ENCODE measurements around the gene C16orf96. TPM values are rescaled to one million over a fixed set of nuclear protein-coding genes. Genes with fewer than 3 reads are reported as not detected.

Gene C16orf96
- polyA plus RNA-seq, 2 of the 4 experiments (the other 2 are of a cell fraction), result 0.01 to 0.03 TPM

- TF ChIP-seq MAX (IDR thresholded peaks at IDR 0.05) (peak; percentile 94), E2F6 (IDR thresholded peaks at IDR 0.05; ENCODE audit: borderline replicate concordance, low read depth) (peak; percentile 96), ZNF302 (CRISPR knock-in tag; IDR thresholded peaks at IDR 0.05) (no peak), POLR2AphosphoS2 (conservative IDR thresholded peaks at IDR 0.05; ENCODE audit: low read length) (no peak), EHF (CRISPR knock-in tag; IDR thresholded peaks at IDR 0.05) (peak; percentile 59; the same call in 1 of the 2 replicates), CTCF (IDR thresholded peaks at IDR 0.05) (peak; percentile 41), PHF8 (IDR thresholded peaks at IDR 0.05; ENCODE audit: borderline replicate concordance, low read depth) (peak; percentile 75; the same call in 1 of the 2 replicates), HMGXB4 (CRISPR knock-in tag; IDR thresholded peaks at IDR 0.05; ENCODE audit: borderline replicate concordance) (peak; percentile 87; the same call in 1 of the 2 replicates), RCOR1 (IDR thresholded peaks at IDR 0.05; ENCODE audit: low read depth, low read length) (no peak), RARB (CRISPR knock-in tag; IDR thresholded peaks at IDR 0.05) (no peak), RAD21 (conservative IDR thresholded peaks at IDR 0.05 in 1 of 2, IDR thresholded peaks at IDR 0.05 in 1 of 2) (peak in 1 of 2 experiments; percentile 21; a peak in 2 of 5 replicates), CHD4 (IDR thresholded peaks at IDR 0.05; ENCODE audit: borderline replicate concordance) (no peak), HOXB5 (CRISPR knock-in tag; IDR thresholded peaks at IDR 0.05) (peak; percentile 69; the same call in 1 of the 2 replicates), ELK1 (IDR thresholded peaks at IDR 0.05; ENCODE audit: low read depth, low read length) (no peak), FOSL2 (IDR thresholded peaks at IDR 0.05) (no peak), FOSL2 (CRISPR knock-in tag; IDR thresholded peaks at IDR 0.05) (peak; percentile 11; the same call in 1 of the 2 replicates), POLR2A (IDR thresholded peaks at IDR 0.05; ENCODE audit: low read length) (peak; percentile 72)
Observed at GRCh38 chr16:4616047-4616811, 60.1 kb downstream of the C16orf96 start (continued).

- TF ChIP-seq ZSCAN20 (CRISPR knock-in tag; IDR thresholded peaks at IDR 0.05) (no peak), JUNB (IDR thresholded peaks at IDR 0.05) (no peak), KDM1A (IDR thresholded peaks at IDR 0.05; ENCODE audit: low read depth) (no peak), FOXS1 (CRISPR knock-in tag; IDR thresholded peaks at IDR 0.05) (no peak), RAD21 (conservative IDR thresholded peaks at IDR 0.05 in 1 of 2, IDR thresholded peaks at IDR 0.05 in 1 of 2) (no peak), ATOH8 (CRISPR knock-in tag; IDR thresholded peaks at IDR 0.05; ENCODE audit: low read depth) (no peak), RFX5 (IDR thresholded peaks at IDR 0.05) (no peak), HOXA7 (CRISPR knock-in tag; IDR thresholded peaks at IDR 0.05) (no peak), SMC3 (IDR thresholded peaks at IDR 0.05) (no peak), ZNF302 (CRISPR knock-in tag; IDR thresholded peaks at IDR 0.05) (no peak), FOSB (CRISPR knock-in tag; IDR thresholded peaks at IDR 0.05) (no peak), CBX2 (IDR thresholded peaks at IDR 0.05; ENCODE audit: borderline replicate concordance, low read depth) (no peak), MAZ (IDR thresholded peaks at IDR 0.05; ENCODE audit: borderline replicate concordance, low read depth, low read length) (no peak), ZFP36 (IDR thresholded peaks at IDR 0.05; ENCODE audit: borderline replicate concordance, partially characterized antibody) (no peak), ELK1 (IDR thresholded peaks at IDR 0.05; ENCODE audit: low read depth, low read length) (no peak), CHD2 (IDR thresholded peaks at IDR 0.05; ENCODE audit: low read length, partially characterized antibody) (no peak), GATA3 (IDR thresholded peaks at IDR 0.05; ENCODE audit: borderline replicate concordance) (no peak), RARB (CRISPR knock-in tag; IDR thresholded peaks at IDR 0.05) (no peak)
Observed at GRCh38 chr16:4617880-4618279, 61.7 kb downstream of the C16orf96 start.

More at GRCh38 chr16:4617880-4618279, 61.7 kb downstream of the C16orf96 start:
- 92% methylated on average over 8 of the region's 8 CpGs for WGBS (ENCODE audit: missing lambda C conversion rate)
- Histone ChIP-seq H3K27ac (peak overlapping the region in 1 of 2 experiments; percentile 88; a peak in 2 of 6 replicates), H3K9me3 (no peaks in the 10 kb centered on the region), H3K4me2 (peak overlapping the region; percentile 79), H3K4me1 (peaks cover 35% of the 10 kb centered on the region), H3K4me3 (no peak overlapping the region)
- CTCF ChIA-PET, result interaction anchor here (1.0 to 3.6 kb wide), 5 partner anchors 9 to 111 kb away, joined by 3 to 13 read pairs (median 4); no protein-coding TSS in a partner anchor
- DNase-seq (ENCODE audit: low read depth in 1 of 2, low spot score in 1 of 2) (no peak), ATAC-seq (no peak), FAIRE-seq (no peak)
- POLR2A ChIA-PET, result no interaction called here

All from A549 (cell line).